IMR-90 (cell line): ENCODE results near the gene WNT7A.

Source experiments
- BHLHE40 ChIP-seq: fragments of 150-350 bp; IDR thresholded peaks from 2 replicates; pipeline ENCODE4 v1.6.1; 2016; ENCODE audit warnings: mild to moderate bottlenecking, low read depth, low read length
- CEBPB ChIP-seq: IDR thresholded peaks from 2 replicates; pipeline ENCODE4 v1.6.1; 2012; ENCODE audit warnings: low read depth, low read length, improper control_type of control experiment
- CHD1 ChIP-seq: IDR thresholded peaks from 2 replicates; pipeline ENCODE4 v1.6.1; 2012; ENCODE audit warnings: low read depth, low read length, improper control_type of control experiment
- FOS ChIP-seq: fragments of 150-350 bp; IDR thresholded peaks from 2 replicates; pipeline ENCODE4 v1.6.1; 2016; ENCODE audit warnings: low read depth, low read length
- MAFK ChIP-seq: IDR thresholded peaks from 2 replicates; pipeline ENCODE4 v1.6.1; 2012; ENCODE audit warnings: low read depth, low read length, improper control_type of control experiment
- MAZ ChIP-seq: IDR thresholded peaks from 2 replicates; pipeline ENCODE4 v1.6.1; 2012; ENCODE audit warnings: low read depth, mild to moderate bottlenecking, low read length, improper control_type of control experiment, moderate library complexity, borderline replicate concordance
- MXI1 ChIP-seq: IDR thresholded peaks from 2 replicates; pipeline ENCODE4 v1.6.1; 2012; ENCODE audit warnings: low read depth, mild to moderate bottlenecking, low read length, moderate library complexity, borderline replicate concordance
- NFE2L2 ChIP-seq: fragments of 150-350 bp; IDR thresholded peaks from 2 replicates; pipeline ENCODE4 v1.6.1; 2016; ENCODE audit warnings: low read depth, mild to moderate bottlenecking, low read length
- POLR2A ChIP-seq: IDR thresholded peaks from 2 replicates; pipeline ENCODE4 v1.6.1; 2012; ENCODE audit warnings: mild to moderate bottlenecking, low read depth, low read length
- RAD21 ChIP-seq: IDR thresholded peaks from 2 replicates; pipeline ENCODE4 v1.6.1; 2012; ENCODE audit warnings: low read length, improper control_type of control experiment
- RCOR1 ChIP-seq: IDR thresholded peaks from 2 replicates; pipeline ENCODE4 v1.6.1; 2012; ENCODE audit warnings: mild to moderate bottlenecking, low read length, improper control_type of control experiment; ENCODE audit not compliant: insufficient replicate concordance
- RFX5 ChIP-seq: IDR thresholded peaks from 2 replicates; pipeline ENCODE4 v1.8.0; 2012; ENCODE audit warnings: low read depth, mild to moderate bottlenecking, low read length, moderate library complexity
- TF ChIP-seq, protein P1 (sequence below): conservative IDR thresholded peaks from 2 replicates; pipeline ENCODE4 v1.5.1; 2012; ENCODE audit warnings: mild to moderate bottlenecking, low read depth, low read length, improper control_type of control experiment
- TF ChIP-seq, protein P2 (sequence below): fragments of 150-350 bp; IDR thresholded peaks from 2 replicates; pipeline ENCODE4 v1.6.1; 2017; ENCODE audit warnings: mild to moderate bottlenecking, antibody characterized with exemption, low read length, low read depth

- TF ChIP-seq, protein P1, sequence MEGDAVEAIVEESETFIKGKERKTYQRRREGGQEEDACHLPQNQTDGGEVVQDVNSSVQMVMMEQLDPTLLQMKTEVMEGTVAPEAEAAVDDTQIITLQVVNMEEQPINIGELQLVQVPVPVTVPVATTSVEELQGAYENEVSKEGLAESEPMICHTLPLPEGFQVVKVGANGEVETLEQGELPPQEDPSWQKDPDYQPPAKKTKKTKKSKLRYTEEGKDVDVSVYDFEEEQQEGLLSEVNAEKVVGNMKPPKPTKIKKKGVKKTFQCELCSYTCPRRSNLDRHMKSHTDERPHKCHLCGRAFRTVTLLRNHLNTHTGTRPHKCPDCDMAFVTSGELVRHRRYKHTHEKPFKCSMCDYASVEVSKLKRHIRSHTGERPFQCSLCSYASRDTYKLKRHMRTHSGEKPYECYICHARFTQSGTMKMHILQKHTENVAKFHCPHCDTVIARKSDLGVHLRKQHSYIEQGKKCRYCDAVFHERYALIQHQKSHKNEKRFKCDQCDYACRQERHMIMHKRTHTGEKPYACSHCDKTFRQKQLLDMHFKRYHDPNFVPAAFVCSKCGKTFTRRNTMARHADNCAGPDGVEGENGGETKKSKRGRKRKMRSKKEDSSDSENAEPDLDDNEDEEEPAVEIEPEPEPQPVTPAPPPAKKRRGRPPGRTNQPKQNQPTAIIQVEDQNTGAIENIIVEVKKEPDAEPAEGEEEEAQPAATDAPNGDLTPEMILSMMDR: no peak
- TF ChIP-seq POLR2A (no peak), MAFK (no peak), RAD21 (no peak), CHD1 (no peak), RFX5 (no peak), NFE2L2 (no peak), CEBPB (no peak), MXI1 (no peak), BHLHE40 (no peak), FOS (no peak), MAZ (no peak), RCOR1 (no peak)
- TF ChIP-seq, protein P2, sequence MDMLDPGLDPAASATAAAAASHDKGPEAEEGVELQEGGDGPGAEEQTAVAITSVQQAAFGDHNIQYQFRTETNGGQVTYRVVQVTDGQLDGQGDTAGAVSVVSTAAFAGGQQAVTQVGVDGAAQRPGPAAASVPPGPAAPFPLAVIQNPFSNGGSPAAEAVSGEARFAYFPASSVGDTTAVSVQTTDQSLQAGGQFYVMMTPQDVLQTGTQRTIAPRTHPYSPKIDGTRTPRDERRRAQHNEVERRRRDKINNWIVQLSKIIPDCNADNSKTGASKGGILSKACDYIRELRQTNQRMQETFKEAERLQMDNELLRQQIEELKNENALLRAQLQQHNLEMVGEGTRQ: no peak
Measured at GRCh38 chr3:13791198-13792050, 88.4 kb downstream of the WNT7A start.
